DMS53 treated with DMSO at 0.1 percent for 48 hours (cell line): ENCODE measurements around the gene PGAP3.

Experiments used
- DNase-seq: peaks from one replicate; lab custom pipeline; 2025; ENCODE audit not compliant: unreplicated experiment; lab: John Stamatoyannopoulos, UW

Gene PGAP3

GRCh38 chr17:39639566-39640458, 48.0 kb downstream of the PGAP3 start:
- no peak for DNase-seq

- DNase-seq = no peak
Observed at GRCh38 chr17:39639043-39639442, 48.8 kb downstream of the PGAP3 start.

GRCh38 chr17:39638317-39638716, 49.5 kb downstream of the PGAP3 start:
- DNase-seq = no peak

- peak; percentile 57 for DNase-seq
Observed at GRCh38 chr17:39636927-39637736, 50.7 kb downstream of the PGAP3 start, which contains the start of gene STARD3. STARD3 (plus strand) TSS chr17:39637144; CDS start chr17:39653532, 16,388 bp downstream.

GRCh38 chr17:39636587-39636926, 51.3 kb downstream of the PGAP3 start:
- DNase-seq = no peak

- no peak for DNase-seq
Observed at GRCh38 chr17:39635614-39636176, 52.2 kb downstream of the PGAP3 start.

- DNase-seq = peak; percentile 47
Observed at GRCh38 chr17:39634384-39634871, 53.4 kb downstream of the PGAP3 start.

GRCh38 chr17:39633570-39634183, 54.2 kb downstream of the PGAP3 start:
- DNase-seq = no peak

GRCh38 chr17:39632153-39632941, 55.5 kb downstream of the PGAP3 start:
- no peak for DNase-seq

GRCh38 chr17:39631403-39631802, 56.5 kb downstream of the PGAP3 start:
- no peak for DNase-seq

- DNase-seq = no peak
Observed at GRCh38 chr17:39629898-39630297, 58.0 kb downstream of the PGAP3 start.

- no peak for DNase-seq
Observed at GRCh38 chr17:39629494-39629880, 58.4 kb downstream of the PGAP3 start.

- no peak for DNase-seq
Observed at GRCh38 chr17:39628655-39629493, 59.0 kb downstream of the PGAP3 start.

- no peak for DNase-seq
Observed at GRCh38 chr17:39627712-39628516, 59.9 kb downstream of the PGAP3 start.

- DNase-seq = no peak
Observed at GRCh38 chr17:39627047-39627711, 60.7 kb downstream of the PGAP3 start.

- no peak for DNase-seq
Observed at GRCh38 chr17:39626171-39627046, 61.4 kb downstream of the PGAP3 start, which contains the start of gene PPP1R1B. PPP1R1B (plus strand) TSS chr17:39626952; CDS start chr17:39627393, 441 bp downstream.

- DNase-seq = no peak
Observed at GRCh38 chr17:39625198-39625785, 62.6 kb downstream of the PGAP3 start.
